SK-N-SH (cell line): Measurements from ENCODE around the gene CASP6. TPM values are rescaled to one million over a fixed set of nuclear protein-coding genes. Genes with fewer than 3 reads are reported as not detected.

Source experiments
- CTCF ChIA-PET: fragments of 300-600, 350-600 bp; formaldehyde crosslinking; extraction: SDS; loops from one replicate; lab custom pipeline; 2021; lab: Yijun Ruan, JAX
- POLR2A ChIA-PET: fragments of 350-600 bp; sonication (Branson Sonifier 250); formaldehyde crosslinking; extraction: SDS; loops from one replicate; lab custom pipeline; 2020; ENCODE audit warnings: antibody characterized with exemption, inconsistent platforms; lab: Yijun Ruan, JAX
- DNase-seq: peaks from one replicate; pipeline ENCODE4 v3.0.0; 2012
- H2AFZ ChIP-seq: fragments of 200-600 bp; sonication (generic); 2 replicates; pipeline ENCODE4 v1.8.1; 2016; ENCODE audit warnings: antibody characterized with exemption, mild to moderate bottlenecking, low read depth
- H3F3A ChIP-seq: fragments of 200-600 bp; sonication (generic); replicated peaks from 2 replicates; pipeline ENCODE3; 2016; ENCODE audit warnings: antibody characterized with exemption, mild to moderate bottlenecking; ENCODE audit not compliant: insufficient read depth
- H3K27ac ChIP-seq, 2 experiments: fragments of 200-500 bp in 1 of 2; fragments of 200-600 bp in 1 of 2; sonication (Bioruptor generic) in 1 of 2; sonication (generic), shearing (Covaris generic) in 1 of 2; 2 replicates each; pipeline versions ENCODE4 v1.5.1 to v1.6.1; 2014 to 2016; ENCODE audit warnings: low read depth in 2 of 2, inconsistent platforms in 1 of 2, low read length in 1 of 2, mild to moderate bottlenecking in 1 of 2, mixed read lengths in 1 of 2
- H3K27me3 ChIP-seq: fragments of 200-600 bp; sonication (generic), shearing (Covaris generic); 2 replicates; pipeline ENCODE4 v1.6.1; 2016; ENCODE audit warnings: mixed run types; ENCODE audit not compliant: insufficient read depth
- H3K36me3 ChIP-seq, 2 experiments: fragments of 200-500 bp in 1 of 2; fragments of 200-600 bp in 1 of 2; sonication (Bioruptor generic) in 1 of 2; sonication (generic) in 1 of 2; replicated peaks in 1 of 2; 2 replicates each; pipeline versions ENCODE3 to v1.5.1; 2014 to 2016; ENCODE audit warnings: low read length in 1 of 2, mild to moderate bottlenecking in 1 of 2; ENCODE audit not compliant: insufficient read depth in 2 of 2, control insufficient read depth in 1 of 2
- H3K4me1 ChIP-seq, 2 experiments: fragments of 200-500 bp in 1 of 2; fragments of 200-600 bp in 1 of 2; sonication (Bioruptor generic) in 1 of 2; sonication (generic), shearing (Covaris generic) in 1 of 2; 2 replicates each; pipeline versions ENCODE4 v1.5.1 to v1.6.1; 2014 to 2016; ENCODE audit warnings: low read depth in 1 of 2, low read length in 1 of 2, mixed run types in 1 of 2; ENCODE audit not compliant: insufficient read depth in 2 of 2, control insufficient read depth in 1 of 2
- H3K4me2 ChIP-seq: fragments of 200-600 bp; sonication (generic), shearing (Covaris generic); 2 replicates; pipeline ENCODE4 v1.6.1; 2017; ENCODE audit warnings: mixed run types
- H3K4me3 ChIP-seq, 2 experiments: fragments of 200-500 bp in 1 of 2; fragments of 200-600 bp in 1 of 2; sonication (Bioruptor generic) in 1 of 2; sonication (generic), shearing (Covaris generic) in 1 of 2; 2 replicates each; pipeline versions ENCODE4 v1.5.1 to v1.8.1; 2014 to 2016; ENCODE audit warnings: low read depth in 2 of 2, inconsistent platforms in 1 of 2, low read length in 1 of 2, mild to moderate bottlenecking in 1 of 2, mixed read lengths in 1 of 2, moderate library complexity in 1 of 2
- H3K79me2 ChIP-seq: fragments of 200-600 bp; sonication (generic); 2 replicates; pipeline ENCODE4 v1.8.1; 2017; ENCODE audit warnings: mild to moderate bottlenecking; ENCODE audit not compliant: insufficient read depth
- H3K9ac ChIP-seq: fragments of 200-600 bp; sonication (generic); 2 replicates; pipeline ENCODE4 v1.6.1; 2017; ENCODE audit warnings: mixed run types
- H3K9me2 ChIP-seq: fragments of 200-600 bp; sonication (generic); 2 replicates; pipeline ENCODE4 v1.6.1; 2017; ENCODE audit warnings: mixed run types
- H3K9me3 ChIP-seq: fragments of 200-600 bp; sonication (generic); 2 replicates; pipeline ENCODE4 v1.6.1; 2017; ENCODE audit warnings: mixed run types, mild to moderate bottlenecking, moderate library complexity
- H4K20me1 ChIP-seq: fragments of 200-600 bp; sonication (generic); 2 replicates; pipeline ENCODE4 v1.6.1; 2017; ENCODE audit warnings: mild to moderate bottlenecking, mixed run types; ENCODE audit not compliant: insufficient read depth
- CHD2 ChIP-seq: fragments of 150-350 bp; IDR thresholded peaks from 2 replicates; pipeline ENCODE4 v1.6.1; 2018; ENCODE audit warnings: low read length; ENCODE audit not compliant: partially characterized antibody
- ELF1 ChIP-seq: IDR thresholded peaks from 2 replicates; pipeline ENCODE4 v1.4.0; 2012
- WGBS: methylation state at CpG from one replicate; pipeline ENCODE4 v1.1.6; 2017; ENCODE audit warnings: low lambda C conversion rate; 5-methylcytosine and 5-hydroxymethylcytosine counted together
- polyA plus RNA-seq, 3 experiments: library from polyadenylated mRNA; depleted of rRNA; stranded (reverse); fragments of >200 nt; gene quantifications; 2 replicates each; pipeline ENCODE4 v1.2.3, GENCODE V29; 2012
- small RNA-seq, 7 experiments: library from RNA; depleted of rRNA; stranded (forward); fragments of <200 nt; gene quantifications; one replicate each; pipeline ENCODE3, GENCODE V24; 2012

Gene CASP6
- polyA plus RNA-seq, 1 of the 3 experiments (the other 2 are of a cell fraction): 30.2 TPM

DNA sequence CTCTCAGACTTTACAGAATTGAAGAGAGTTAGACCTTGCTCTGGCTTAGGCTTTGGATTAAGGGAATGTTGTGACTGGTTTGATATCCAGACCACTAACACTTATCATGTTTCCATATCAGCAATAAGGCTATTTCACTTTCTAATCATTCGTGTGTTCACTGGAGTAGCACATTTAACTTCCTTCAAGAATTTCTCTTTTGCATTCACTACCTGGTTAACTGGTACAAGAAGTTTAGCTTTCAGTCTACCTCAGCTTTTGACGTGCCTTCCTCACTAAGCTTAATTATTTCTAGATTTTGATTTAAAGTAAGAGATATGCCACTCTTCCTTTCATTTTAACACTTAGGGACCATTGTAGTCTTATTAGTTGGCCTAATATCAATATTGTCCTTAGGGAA is 62.6 kb downstream of the CASP6 start:
- POLR2A ChIA-PET: no interaction called here
- Histone ChIP-seq H4K20me1 (no peaks in the 10 kb centered on the region), H2AFZ (no peak overlapping the region), H3K27ac (no peak overlapping the region), H3K79me2 (no peaks in the 10 kb centered on the region), H3K27me3 (no peaks in the 10 kb centered on the region), H3K4me1 (no peaks in the 10 kb centered on the region), H3K4me3 (no peak overlapping the region), H3F3A (no peaks in the 10 kb centered on the region), H3K9ac (no peak overlapping the region), H3K9me2 (no peaks in the 10 kb centered on the region), H3K4me2 (no peak overlapping the region), H3K36me3 (no peaks in the 10 kb centered on the region), H3K9me3 (no peaks in the 10 kb centered on the region)
- DNase-seq: no peak
- no peak for TF ChIP-seq CHD2
- TF ChIP-seq ELF1: no peak
- WGBS: 83% methylated on average over 2 of the region's 2 CpGs
- CTCF ChIA-PET: no interaction called here

Small RNA genes lying within 50 kb of the gene (small RNA-seq; reads per million reads assigned to genes)
- 0 reads per million in 7 experiments for gene HIGD1AP14

Other genes starting within 250 kb of the CASP6 start
- gene MCUB, start 143.2 kb downstream of the CASP6 start, polyA plus RNA-seq (2012; rRNA removed): 31.5 and 39.3 TPM in 2 replicates
- 7.9 and 8.7 TPM in 2 replicates for gene PLA2G12A, start 26.6 kb upstream of the CASP6 start, polyA plus RNA-seq (2012; rRNA removed)
- 19.6 and 27.0 TPM in 2 replicates for gene CFI, start 98.6 kb upstream of the CASP6 start, polyA plus RNA-seq (2012; rRNA removed)
- gene GAR1, start 112.3 kb upstream of the CASP6 start, polyA plus RNA-seq (2012; rRNA removed): 37.5 and 40.5 TPM in 2 replicates
- 0.05 and 0.10 TPM in 2 replicates for gene RRH, start 124.5 kb upstream of the CASP6 start, polyA plus RNA-seq (2012; rRNA removed)
- 0.02 TPM in 1 of 2 replicates, not detected in the other for gene LRIT3, start 144.7 kb upstream of the CASP6 start, polyA plus RNA-seq (2012; rRNA removed)
- 0.89 and 2.4 TPM in 2 replicates for gene EGF, start 209.4 kb upstream of the CASP6 start, polyA plus RNA-seq (2012; rRNA removed)